Astrocyte of the spinal cord (primary cell): ENCODE data around the gene USO1.
"Not testable (repeated sequence)": the region's sequence is repeated elsewhere in the genome, so short reads cannot be mapped to it uniquely, and the experiment has no call there.

ENCODE experiments used
- DNase-seq: peaks from one replicate; pipeline ENCODE4 v3.0.0; 2011; ENCODE audit warnings: low read depth, low spot score
- H3K4me3 ChIP-seq: 2 replicates; pipeline ENCODE4 v1.5.1; 2011; ENCODE audit warnings: low read depth, mild to moderate bottlenecking, low read length, moderate library complexity
- in situ Hi-C: cut with HindIII; loops from 2 replicates; pipeline ENCODE4 v1.10.0; 2017; ENCODE audit warnings: low sequenced_read_pairs
- TF ChIP-seq, protein P1 (sequence below): IDR thresholded peaks from 2 replicates; pipeline ENCODE4 v1.5.1; 2012; ENCODE audit warnings: low read depth, mild to moderate bottlenecking, low read length, inconsistent platforms

Gene USO1

DNA sequence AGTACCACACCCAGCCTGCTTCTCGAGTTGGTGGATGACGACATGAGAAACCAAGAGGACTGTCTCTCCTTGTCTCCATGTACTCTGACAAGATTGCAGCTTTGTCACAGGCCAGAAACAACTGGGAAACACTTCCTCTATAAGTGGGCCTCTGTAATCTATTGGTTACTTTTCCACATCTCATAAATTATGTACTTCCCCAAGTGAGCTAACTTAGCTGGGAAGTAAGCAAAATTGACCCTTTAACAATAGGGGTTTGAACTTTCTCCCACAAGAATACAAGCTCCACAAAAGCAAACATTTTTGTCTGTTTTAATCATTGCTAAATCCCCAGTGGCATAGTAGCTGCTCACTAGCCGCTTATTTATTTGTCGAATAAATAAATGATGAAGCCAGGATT, 14.1 kb upstream of the USO1 start:
- TF ChIP-seq, protein P1, sequence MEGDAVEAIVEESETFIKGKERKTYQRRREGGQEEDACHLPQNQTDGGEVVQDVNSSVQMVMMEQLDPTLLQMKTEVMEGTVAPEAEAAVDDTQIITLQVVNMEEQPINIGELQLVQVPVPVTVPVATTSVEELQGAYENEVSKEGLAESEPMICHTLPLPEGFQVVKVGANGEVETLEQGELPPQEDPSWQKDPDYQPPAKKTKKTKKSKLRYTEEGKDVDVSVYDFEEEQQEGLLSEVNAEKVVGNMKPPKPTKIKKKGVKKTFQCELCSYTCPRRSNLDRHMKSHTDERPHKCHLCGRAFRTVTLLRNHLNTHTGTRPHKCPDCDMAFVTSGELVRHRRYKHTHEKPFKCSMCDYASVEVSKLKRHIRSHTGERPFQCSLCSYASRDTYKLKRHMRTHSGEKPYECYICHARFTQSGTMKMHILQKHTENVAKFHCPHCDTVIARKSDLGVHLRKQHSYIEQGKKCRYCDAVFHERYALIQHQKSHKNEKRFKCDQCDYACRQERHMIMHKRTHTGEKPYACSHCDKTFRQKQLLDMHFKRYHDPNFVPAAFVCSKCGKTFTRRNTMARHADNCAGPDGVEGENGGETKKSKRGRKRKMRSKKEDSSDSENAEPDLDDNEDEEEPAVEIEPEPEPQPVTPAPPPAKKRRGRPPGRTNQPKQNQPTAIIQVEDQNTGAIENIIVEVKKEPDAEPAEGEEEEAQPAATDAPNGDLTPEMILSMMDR, result no peak
- no peak overlapping the region for H3K4me3 ChIP-seq
- in situ Hi-C loops, result no loop called here
- DNase-seq, result peak; percentile 18

DNA sequence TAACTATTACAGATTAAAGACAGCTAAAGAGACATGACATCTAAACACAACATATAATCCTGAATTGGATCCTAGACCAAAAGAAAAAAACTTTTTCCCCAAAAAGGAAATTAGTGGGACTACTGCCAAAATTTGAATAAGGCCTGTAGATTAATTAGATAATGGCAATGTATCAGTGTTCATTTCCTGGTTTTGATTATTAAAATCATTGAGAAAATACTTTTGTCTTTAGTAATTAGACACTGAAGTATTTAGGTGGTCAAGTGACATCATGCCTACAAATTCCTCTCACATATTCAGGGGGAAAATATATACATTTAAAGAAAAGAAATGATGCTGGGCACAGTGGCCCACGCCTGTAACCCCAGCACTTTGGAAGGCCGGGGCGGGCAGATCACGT, 10.4 kb upstream of the USO1 start:
- in situ Hi-C loops, result no loop called here
- DNase-seq, result no peak
- TF ChIP-seq, protein P1, result no peak
- no peak overlapping the region for H3K4me3 ChIP-seq

DNA sequence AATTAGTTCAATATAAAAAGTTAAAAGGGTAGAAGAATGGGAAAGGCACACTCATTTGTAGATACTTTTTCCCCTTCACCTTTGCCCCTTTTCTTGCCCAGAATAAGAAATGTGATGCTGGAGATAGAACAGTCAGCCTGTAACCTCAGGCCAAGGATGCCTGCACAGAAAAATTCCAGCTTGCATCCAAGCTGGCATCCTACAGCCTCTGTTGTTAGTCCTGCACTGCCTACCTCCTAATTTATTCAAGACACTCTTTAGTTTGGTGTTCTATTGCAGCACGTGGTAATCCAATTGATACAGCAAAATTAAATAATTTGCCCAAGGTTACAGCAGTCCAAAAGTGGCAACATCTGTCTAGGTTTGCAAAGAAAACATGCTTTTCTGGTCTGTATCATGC, 9.7 kb upstream of the USO1 start:
- in situ Hi-C loops, result no loop called here
- TF ChIP-seq, protein P1, result no peak
- no peak for DNase-seq
- no peak overlapping the region for H3K4me3 ChIP-seq

DNA sequence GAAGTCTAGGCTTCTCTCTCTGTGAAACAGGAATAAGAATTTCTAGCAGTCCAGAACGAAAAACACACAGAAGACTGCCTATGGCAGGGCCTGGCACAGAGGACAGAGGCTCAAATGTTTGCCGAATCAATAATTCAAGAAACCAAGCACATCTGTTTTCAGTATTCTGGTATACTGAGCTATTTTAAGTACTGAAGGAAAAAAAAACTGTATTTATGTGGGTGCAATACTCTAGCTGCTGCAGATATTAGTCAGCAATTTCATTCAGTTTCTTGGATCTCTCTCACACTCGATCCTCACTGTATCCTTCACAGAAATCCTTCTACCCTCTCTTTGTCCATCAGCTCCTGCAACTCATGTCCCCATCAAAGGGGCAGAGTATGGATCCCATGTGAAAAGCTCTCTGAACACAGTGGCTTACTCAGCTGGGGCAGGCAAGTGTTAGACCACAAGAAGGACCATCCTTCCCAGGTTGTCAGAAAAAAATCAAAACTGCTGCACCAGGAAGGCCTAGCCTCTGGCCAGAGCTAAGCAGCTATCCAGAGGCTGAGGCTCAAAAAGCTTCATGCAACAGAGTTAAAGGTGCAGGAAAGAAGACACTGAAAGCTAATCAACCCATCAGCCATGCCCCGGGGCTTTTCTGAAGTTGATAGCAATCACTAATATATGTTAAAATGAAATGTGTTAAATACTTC, 9.1 kb upstream of the USO1 start:
- in situ Hi-C loops, result no loop called here
- TF ChIP-seq, protein P1, result no peak
- peak; percentile 43 for DNase-seq
- no peak overlapping the region for H3K4me3 ChIP-seq

DNA sequence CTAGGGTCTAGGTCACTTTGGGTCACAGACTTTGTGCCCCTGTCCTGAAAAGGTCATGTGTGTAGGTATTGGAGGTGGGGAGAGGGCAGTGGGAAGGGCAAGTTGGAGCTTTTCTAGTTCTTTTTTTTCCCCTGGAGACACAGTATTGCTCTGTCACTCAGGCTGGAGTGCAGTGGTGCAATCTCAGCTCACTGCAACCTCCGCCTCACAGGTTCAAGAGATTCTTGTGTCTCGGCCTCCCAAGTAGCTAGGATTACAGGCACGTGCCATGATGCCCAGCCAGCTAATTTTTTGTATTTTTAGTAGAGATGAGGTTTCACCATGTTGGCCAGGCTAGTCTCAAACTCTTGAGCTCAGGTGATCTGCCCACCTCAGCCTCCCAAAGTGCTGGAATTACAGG, 8.3 kb upstream of the USO1 start:
- H3K4me3 ChIP-seq, in situ Hi-C loops, DNase-seq: not testable (repeated sequence)

DNA sequence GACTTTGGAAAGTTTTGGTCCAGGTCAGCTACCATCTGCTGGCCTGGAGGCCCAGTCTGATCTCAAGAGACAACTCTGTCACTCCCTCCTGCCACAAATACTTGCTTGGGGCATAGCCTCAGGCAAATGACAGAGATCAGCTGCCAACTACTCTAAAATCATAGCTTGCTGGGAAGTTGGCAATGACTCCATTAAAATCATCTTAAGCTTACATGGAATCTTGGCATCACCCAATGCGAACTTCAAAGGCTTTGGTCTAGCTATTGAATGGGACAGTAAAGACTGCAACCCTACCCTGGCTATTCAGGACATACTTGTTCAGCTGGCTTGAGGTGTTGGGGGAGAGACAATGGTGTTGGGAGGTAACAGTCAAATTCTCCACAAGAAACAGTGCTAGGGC, 7.0 kb upstream of the USO1 start:
- in situ Hi-C loops, result no loop called here
- TF ChIP-seq, protein P1, result no peak
- no peak for DNase-seq

DNA sequence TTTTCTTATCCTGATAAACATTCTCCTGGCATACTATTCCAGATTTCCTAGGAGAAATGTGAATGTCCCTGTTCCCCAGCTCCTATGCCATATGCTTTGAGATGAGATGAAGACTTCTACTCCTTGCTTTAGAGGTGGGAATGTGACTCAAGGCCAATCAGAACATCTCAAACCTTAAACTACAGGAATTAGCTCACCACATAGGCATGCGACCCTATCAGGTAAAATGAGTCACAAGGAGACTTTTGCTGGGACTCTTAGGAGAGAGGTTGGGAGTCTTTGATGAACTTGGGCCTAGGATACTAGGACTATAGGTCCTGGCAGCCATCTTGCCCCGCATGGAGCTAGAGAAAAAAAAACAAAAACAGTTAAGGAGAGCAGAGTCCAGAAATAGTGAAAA, 5.8 kb upstream of the USO1 start:
- TF ChIP-seq, protein P1, result no peak
- DNase-seq, result no peak
- in situ Hi-C loops, result no loop called here
- no peak overlapping the region for H3K4me3 ChIP-seq

More for the DNA sequence above, 7.0 kb upstream of the USO1 start:
- H3K4me3 ChIP-seq, result no peak overlapping the region
